HCT116 (cell line): ENCODE data around the gene HIP1.

Experiments used
- EGR1 ChIP-seq: IDR thresholded peaks from 2 replicates; pipeline ENCODE4 v1.6.1; 2012; ENCODE audit warnings: low read depth
- ELF1 ChIP-seq: IDR thresholded peaks from 2 replicates; pipeline ENCODE4 v1.6.1; 2012; ENCODE audit warnings: low read depth, borderline replicate concordance
- EZH2 ChIP-seq: fragments of 200-600 bp; sonication (generic); IDR thresholded peaks from 2 replicates; pipeline ENCODE4 v1.6.1; 2017; ENCODE audit warnings: antibody characterized with exemption, mixed run types
- POLR2A ChIP-seq: IDR thresholded peaks from 2 replicates; pipeline ENCODE4 v1.7.0; 2011; ENCODE audit warnings: borderline replicate concordance; ENCODE audit not compliant: insufficient read depth, insufficient read length; ENCODE audit errors: extremely low read depth
- SP1 ChIP-seq: IDR thresholded peaks from 2 replicates; pipeline ENCODE4 v1.6.1; 2012; ENCODE audit warnings: low read depth
- TF ChIP-seq, protein P1 (sequence below), 3 experiments: fragments of 200-600 bp in 1 of 3; sonication (generic) in 1 of 3; IDR thresholded peaks in 2 of 3; conservative IDR thresholded peaks in 1 of 3; 2 replicates each; pipeline ENCODE4 v1.5.1; 2012 to 2017; ENCODE audit warnings: low read depth in 2 of 3, low read length in 2 of 3, antibody characterized with exemption in 1 of 3, borderline replicate concordance in 1 of 3, control low read depth in 1 of 3, mild to moderate bottlenecking in 1 of 3, mixed read lengths in 1 of 3, mixed run types in 1 of 3, moderate library complexity in 1 of 3; ENCODE audit not compliant: insufficient read depth in 1 of 3

- no peak for TF ChIP-seq EGR1
- TF ChIP-seq POLR2A, result no peak
- TF ChIP-seq, protein P1, sequence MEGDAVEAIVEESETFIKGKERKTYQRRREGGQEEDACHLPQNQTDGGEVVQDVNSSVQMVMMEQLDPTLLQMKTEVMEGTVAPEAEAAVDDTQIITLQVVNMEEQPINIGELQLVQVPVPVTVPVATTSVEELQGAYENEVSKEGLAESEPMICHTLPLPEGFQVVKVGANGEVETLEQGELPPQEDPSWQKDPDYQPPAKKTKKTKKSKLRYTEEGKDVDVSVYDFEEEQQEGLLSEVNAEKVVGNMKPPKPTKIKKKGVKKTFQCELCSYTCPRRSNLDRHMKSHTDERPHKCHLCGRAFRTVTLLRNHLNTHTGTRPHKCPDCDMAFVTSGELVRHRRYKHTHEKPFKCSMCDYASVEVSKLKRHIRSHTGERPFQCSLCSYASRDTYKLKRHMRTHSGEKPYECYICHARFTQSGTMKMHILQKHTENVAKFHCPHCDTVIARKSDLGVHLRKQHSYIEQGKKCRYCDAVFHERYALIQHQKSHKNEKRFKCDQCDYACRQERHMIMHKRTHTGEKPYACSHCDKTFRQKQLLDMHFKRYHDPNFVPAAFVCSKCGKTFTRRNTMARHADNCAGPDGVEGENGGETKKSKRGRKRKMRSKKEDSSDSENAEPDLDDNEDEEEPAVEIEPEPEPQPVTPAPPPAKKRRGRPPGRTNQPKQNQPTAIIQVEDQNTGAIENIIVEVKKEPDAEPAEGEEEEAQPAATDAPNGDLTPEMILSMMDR (IDR thresholded peaks at IDR 0.05 in 2 of 3, conservative IDR thresholded peaks at IDR 0.05 in 1 of 3; ENCODE audit: borderline replicate concordance in 1 of 3, insufficient read depth in 1 of 3, low read depth in 2 of 3, low read length in 2 of 3), result no peak
- TF ChIP-seq EZH2, result no peak
- TF ChIP-seq ELF1, result no peak
- TF ChIP-seq SP1, result no peak
Measured at GRCh38 chr7:75704928-75705327, 33.8 kb downstream of the HIP1 start.
